HUES6 (cell line): Measurements from ENCODE around the gene FGF14.

Experiments
- H3K27ac ChIP-seq: 2 replicates; pipeline ENCODE4 v1.7.0; 2013; ENCODE audit warnings: low read depth, mild to moderate bottlenecking, low read length, inconsistent platforms
- H3K27me3 ChIP-seq: 2 replicates; pipeline ENCODE4 v1.6.1; 2013; ENCODE audit warnings: low read length; ENCODE audit not compliant: control insufficient read depth, insufficient read depth
- H3K36me3 ChIP-seq: 2 replicates; pipeline ENCODE4 v1.6.1; 2013; ENCODE audit warnings: low read length; ENCODE audit not compliant: control insufficient read depth, insufficient read depth
- H3K4me1 ChIP-seq: 2 replicates; pipeline ENCODE4 v1.6.1; 2013; ENCODE audit warnings: low read length; ENCODE audit not compliant: control insufficient read depth, insufficient read depth
- H3K4me3 ChIP-seq: 2 replicates; pipeline ENCODE4 v1.5.1; 2013; ENCODE audit warnings: low read depth, low read length
- H3K9ac ChIP-seq: one replicate; pipeline ENCODE4 v1.6.1; 2013; ENCODE audit warnings: mild to moderate bottlenecking, low read length
- H3K9me3 ChIP-seq: 2 replicates; pipeline ENCODE4 v1.6.1; 2013; ENCODE audit warnings: low read depth, low read length; ENCODE audit not compliant: control insufficient read depth, insufficient read depth

The FGF14 gene

GRCh38 chr13:102326381-102327118, 75.3 kb downstream of the FGF14 start:
- no peaks in the 10 kb centered on the region for H3K9me3 ChIP-seq
- no peak overlapping the region for H3K27ac ChIP-seq
- no peaks in the 10 kb centered on the region for H3K27me3 ChIP-seq
- H3K36me3 ChIP-seq = no peaks in the 10 kb centered on the region
- H3K4me1 ChIP-seq = no peaks in the 10 kb centered on the region
- H3K4me3 ChIP-seq = no peak overlapping the region
- no peak overlapping the region for H3K9ac ChIP-seq

DNA sequence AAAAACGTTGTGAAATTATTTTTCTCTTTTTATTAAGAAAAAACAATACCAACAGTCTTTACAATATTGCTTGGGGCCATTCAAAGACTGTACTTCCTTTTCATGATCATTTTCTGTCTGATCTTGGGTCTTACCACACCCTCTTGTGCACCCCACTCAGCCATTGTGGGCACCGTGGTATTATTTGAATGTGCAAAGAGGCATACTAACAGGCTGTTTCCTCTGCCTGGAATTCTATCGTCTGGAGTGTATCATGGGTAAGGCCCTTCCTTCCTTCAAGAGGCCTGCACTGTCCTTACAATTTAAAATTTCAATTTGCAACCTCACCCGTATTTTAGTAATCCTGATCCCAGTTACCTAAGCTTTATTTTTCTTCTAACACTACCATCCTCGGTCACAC, 76.5 kb downstream of the FGF14 start:
- Histone ChIP-seq H3K4me3 (no peak overlapping the region), H3K36me3 (no peaks in the 10 kb centered on the region), H3K9ac (no peak overlapping the region), H3K9me3 (no peaks in the 10 kb centered on the region), H3K4me1 (no peaks in the 10 kb centered on the region), H3K27me3 (no peaks in the 10 kb centered on the region), H3K27ac (no peak overlapping the region)

DNA sequence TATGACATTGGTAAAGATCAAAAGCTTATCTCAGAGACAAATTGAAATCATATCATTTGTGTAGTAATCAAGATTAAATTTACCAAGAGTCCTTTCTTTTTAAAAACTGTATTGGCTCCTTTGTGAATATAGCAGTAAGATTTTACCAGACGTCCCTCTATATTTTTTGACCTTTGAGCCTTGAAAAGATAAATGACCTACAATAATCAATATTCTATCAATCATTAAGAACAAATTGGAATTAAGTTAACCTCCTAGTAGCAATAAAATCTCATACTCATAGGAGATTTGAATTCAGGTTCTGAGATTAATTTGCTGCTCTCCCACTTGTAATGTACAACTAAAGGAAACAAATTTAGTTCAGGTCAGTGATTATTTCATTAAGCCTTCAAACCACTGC, 78.3 kb downstream of the FGF14 start:
- H3K9me3 ChIP-seq = no peaks in the 10 kb centered on the region
- no peak overlapping the region for H3K9ac ChIP-seq
- H3K36me3 ChIP-seq = no peaks in the 10 kb centered on the region
- H3K27me3 ChIP-seq = no peaks in the 10 kb centered on the region
- H3K27ac ChIP-seq = no peak overlapping the region
- H3K4me3 ChIP-seq = no peak overlapping the region
- no peaks in the 10 kb centered on the region for H3K4me1 ChIP-seq

DNA sequence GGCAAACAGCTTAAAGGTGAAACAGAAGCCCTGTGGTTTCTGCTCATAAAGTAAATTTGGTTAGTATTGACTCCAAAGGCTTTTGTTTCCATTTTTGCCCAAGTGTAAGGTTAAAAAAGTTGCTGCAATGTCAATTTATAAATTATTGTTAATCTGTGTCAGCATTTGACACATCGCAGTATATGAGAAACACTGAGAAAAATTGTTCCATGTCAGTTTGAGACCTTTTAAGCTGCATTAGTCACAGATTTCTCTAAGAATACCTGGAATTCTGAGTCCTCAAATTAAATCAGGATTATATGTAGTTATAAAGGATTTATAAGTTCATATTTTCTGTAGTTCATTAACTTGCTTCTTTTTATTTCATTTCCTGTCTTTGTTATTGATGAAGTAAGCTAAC, 78.8 kb downstream of the FGF14 start:
- no peak overlapping the region for H3K4me3 ChIP-seq
- H3K36me3 ChIP-seq = no peaks in the 10 kb centered on the region
- H3K27ac ChIP-seq = no peak overlapping the region
- no peaks in the 10 kb centered on the region for H3K9me3 ChIP-seq
- H3K4me1 ChIP-seq = no peaks in the 10 kb centered on the region
- H3K27me3 ChIP-seq = no peaks in the 10 kb centered on the region
- no peak overlapping the region for H3K9ac ChIP-seq

DNA sequence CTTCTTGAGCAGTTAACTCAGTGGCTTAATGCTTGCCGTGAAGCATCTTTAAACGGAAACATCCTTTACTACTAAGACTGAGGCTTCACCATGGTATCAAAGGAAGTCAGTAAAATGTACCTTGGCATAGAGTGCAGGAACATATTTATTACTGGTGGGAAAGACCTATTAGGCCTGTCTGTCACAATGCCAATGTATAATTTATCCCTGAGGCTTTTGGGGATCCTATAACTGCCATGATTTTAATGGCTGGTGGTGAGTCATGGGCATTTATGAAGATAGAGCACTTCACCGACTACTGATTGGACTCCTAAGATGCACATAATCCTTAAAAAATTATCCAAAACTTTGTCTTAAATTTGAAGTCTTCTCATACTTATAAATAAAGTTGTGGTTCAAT, 79.6 kb downstream of the FGF14 start:
- Histone ChIP-seq H3K4me1 (no peaks in the 10 kb centered on the region), H3K9me3 (no peaks in the 10 kb centered on the region), H3K27me3 (no peaks in the 10 kb centered on the region), H3K9ac (no peak overlapping the region), H3K4me3 (no peak overlapping the region), H3K36me3 (no peaks in the 10 kb centered on the region), H3K27ac (no peak overlapping the region)

DNA sequence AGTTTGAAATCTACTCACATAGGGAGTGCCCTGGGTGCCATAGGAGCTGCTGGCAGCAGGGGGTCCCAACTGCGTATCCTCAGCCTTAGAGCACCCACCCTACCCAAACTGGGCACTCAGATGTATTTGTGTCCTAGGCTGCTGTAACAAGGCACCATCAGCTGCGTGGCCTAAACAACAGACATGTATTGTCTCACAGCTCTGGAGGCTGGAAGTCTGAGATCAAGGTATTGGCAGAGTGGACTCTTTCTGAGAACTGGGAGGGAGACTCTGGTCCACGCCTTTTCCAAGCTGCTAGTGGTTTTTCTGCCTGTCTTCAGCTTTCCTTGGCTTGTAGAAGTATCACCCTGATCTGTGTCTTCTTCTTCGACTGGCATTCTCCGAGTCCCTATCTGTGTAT, 83.6 kb downstream of the FGF14 start:
- H3K9me3 ChIP-seq = no peaks in the 10 kb centered on the region
- H3K4me1 ChIP-seq = no peaks in the 10 kb centered on the region

GRCh38 chr13:102317593-102317992, 84.3 kb downstream of the FGF14 start:
- H3K9ac ChIP-seq = no peak overlapping the region
- no peak overlapping the region for H3K27ac ChIP-seq
- H3K4me1 ChIP-seq = no peaks in the 10 kb centered on the region
- H3K4me3 ChIP-seq = no peak overlapping the region
- no peaks in the 10 kb centered on the region for H3K27me3 ChIP-seq
- no peaks in the 10 kb centered on the region for H3K9me3 ChIP-seq
- no peaks in the 10 kb centered on the region for H3K36me3 ChIP-seq

More for the DNA sequence above, 83.6 kb downstream of the FGF14 start:
- Histone ChIP-seq H3K4me3 (no peak overlapping the region), H3K36me3 (no peaks in the 10 kb centered on the region), H3K27ac (no peak overlapping the region), H3K9ac (no peak overlapping the region), H3K27me3 (no peaks in the 10 kb centered on the region)

- Histone ChIP-seq H3K4me1 (no peaks in the 10 kb centered on the region), H3K36me3 (no peaks in the 10 kb centered on the region)
Measured at GRCh38 chr13:102316732-102317131, 85.1 kb downstream of the FGF14 start.

GRCh38 chr13:102312841-102313240, 89.0 kb downstream of the FGF14 start:
- no peak overlapping the region for H3K9ac ChIP-seq
- H3K9me3 ChIP-seq = no peaks in the 10 kb centered on the region
- H3K4me1 ChIP-seq = no peaks in the 10 kb centered on the region

More at GRCh38 chr13:102316732-102317131, 85.1 kb downstream of the FGF14 start:
- Histone ChIP-seq H3K9me3 (no peaks in the 10 kb centered on the region), H3K9ac (no peak overlapping the region), H3K27ac (no peak overlapping the region), H3K27me3 (no peaks in the 10 kb centered on the region), H3K4me3 (no peak overlapping the region)

DNA sequence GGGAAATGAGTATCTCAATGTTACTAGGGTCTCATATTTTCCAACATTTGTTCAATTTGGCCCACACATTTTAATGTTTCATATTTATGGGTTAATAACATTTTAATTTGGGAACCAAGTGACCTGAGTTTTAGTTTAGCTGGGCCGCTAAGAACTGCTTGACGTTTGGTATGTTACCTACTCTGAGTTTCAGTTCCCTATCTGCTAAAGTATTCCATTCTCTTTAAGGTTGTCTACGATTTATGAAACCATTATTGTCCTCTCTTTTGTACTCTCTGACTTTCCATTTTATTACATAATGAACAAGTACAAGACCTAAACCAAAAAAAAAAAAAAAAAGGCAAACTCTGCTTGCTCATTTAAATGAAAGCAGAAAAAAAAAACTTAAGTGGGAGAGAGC, 89.9 kb downstream of the FGF14 start:
- no peak overlapping the region for H3K4me3 ChIP-seq
- no peaks in the 10 kb centered on the region for H3K36me3 ChIP-seq
- no peak overlapping the region for H3K27ac ChIP-seq
- H3K9ac ChIP-seq = no peak overlapping the region
- no peaks in the 10 kb centered on the region for H3K9me3 ChIP-seq
- H3K27me3 ChIP-seq = no peaks in the 10 kb centered on the region
- H3K4me1 ChIP-seq = no peaks in the 10 kb centered on the region

More at GRCh38 chr13:102312841-102313240, 89.0 kb downstream of the FGF14 start:
- Histone ChIP-seq H3K36me3 (no peaks in the 10 kb centered on the region), H3K4me3 (no peak overlapping the region), H3K27me3 (no peaks in the 10 kb centered on the region), H3K27ac (no peak overlapping the region)

DNA sequence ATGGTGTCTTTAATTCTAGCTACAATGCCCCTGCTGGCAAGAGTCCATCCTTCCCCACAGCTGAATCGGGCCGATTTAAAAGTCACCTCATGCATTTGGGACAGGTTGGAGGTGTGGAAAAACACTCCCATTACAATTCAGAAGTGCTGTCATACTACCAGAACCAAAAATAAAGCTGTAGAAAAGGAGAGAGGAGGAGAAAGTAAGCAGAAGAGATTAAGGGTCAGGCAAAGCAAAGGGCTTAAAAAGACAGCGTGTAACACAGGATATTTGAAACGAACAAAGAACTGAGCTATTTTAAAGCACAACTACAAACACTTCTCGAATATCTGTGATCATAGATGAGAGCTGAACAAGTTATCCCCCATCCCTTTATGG, 90.4 kb downstream of the FGF14 start:
- Histone ChIP-seq H3K4me1 (no peaks in the 10 kb centered on the region), H3K36me3 (no peaks in the 10 kb centered on the region), H3K9ac (no peak overlapping the region), H3K9me3 (no peaks in the 10 kb centered on the region), H3K4me3 (no peak overlapping the region), H3K27me3 (no peaks in the 10 kb centered on the region), H3K27ac (no peak overlapping the region)
